SK-N-MC (cell line): ENCODE results near the gene ARAP3.
A peak's percentile ranks its signal among the peaks of the same experiment; 100 is the strongest.

Source experiments
- DNase-seq: peaks from one replicate; pipeline ENCODE4 v3.0.0-alpha.2; 2011; ENCODE audit warnings: low read depth, low spot score
- H3K27ac ChIP-seq: fragments of 200-600 bp; sonication (generic); 2 replicates; pipeline ENCODE4 v1.5.1; 2016; ENCODE audit warnings: mixed run types
- H3K36me3 ChIP-seq: fragments of 200-600 bp; sonication (generic); 2 replicates; pipeline ENCODE4 v1.6.1; 2017; ENCODE audit warnings: antibody characterized with exemption, low read length, mixed read lengths; ENCODE audit not compliant: insufficient read depth
- H3K4me3 ChIP-seq: fragments of 200-600 bp; sonication (generic); 2 replicates; pipeline ENCODE4 v1.5.1; 2016
- H3K9ac ChIP-seq: fragments of 200-600 bp; sonication (generic); 2 replicates; pipeline ENCODE4 v1.8.0; 2017; ENCODE audit warnings: mixed run types, mixed read lengths; ENCODE audit not compliant: insufficient read length
- H3K9me3 ChIP-seq: fragments of 200-600 bp; sonication (generic); 2 replicates; pipeline ENCODE4 v1.6.1; 2017; ENCODE audit warnings: low read depth, mild to moderate bottlenecking, antibody characterized with exemption, low read length, moderate library complexity, mixed read lengths
- EZH2 ChIP-seq: fragments of 200-600 bp; sonication (generic); IDR thresholded peaks from one replicate; pipeline ENCODE4 v1.6.1; 2017; ENCODE audit warnings: antibody characterized with exemption
- FOXP2 ChIP-seq: optimal IDR thresholded peaks from 2 replicates; pipeline ENCODE3; 2011; ENCODE audit warnings: mild to moderate bottlenecking, moderate library complexity; ENCODE audit not compliant: insufficient read depth; ENCODE audit errors: extremely low read length, control extremely low read depth
- POLR2AphosphoS5 ChIP-seq: IDR thresholded peaks from 2 replicates; pipeline ENCODE4 v1.6.1; 2012; ENCODE audit warnings: mild to moderate bottlenecking, low read depth, low read length, borderline replicate concordance

The ARAP3 gene

GRCh38 chr5:141706121-141706520 lies 24.1 kb upstream of the ARAP3 start:
- Histone ChIP-seq H3K36me3 (no peaks in the 10 kb centered on the region), H3K4me3 (no peak overlapping the region), H3K27ac (no peak overlapping the region), H3K9me3 (no peaks in the 10 kb centered on the region), H3K9ac (no peak overlapping the region)
- TF ChIP-seq EZH2, result no peak
- DNase-seq, result no peak

GRCh38 chr5:141705469-141705868 lies 23.4 kb upstream of the ARAP3 start:
- TF ChIP-seq POLR2AphosphoS5, result no peak
- TF ChIP-seq EZH2, result no peak
- TF ChIP-seq FOXP2, result no peak
- DNase-seq, result no peak

GRCh38 chr5:141704782-141705297 lies 22.8 kb upstream of the ARAP3 start:
- H3K36me3 ChIP-seq, result no peaks in the 10 kb centered on the region

More at GRCh38 chr5:141705469-141705868, 23.4 kb upstream of the ARAP3 start:
- no peak overlapping the region for H3K9ac ChIP-seq
- H3K4me3 ChIP-seq, result no peak overlapping the region
- H3K9me3 ChIP-seq, result no peaks in the 10 kb centered on the region
- no peak overlapping the region for H3K27ac ChIP-seq
- no peaks in the 10 kb centered on the region for H3K36me3 ChIP-seq

GRCh38 chr5:141703133-141703561 lies 21.1 kb upstream of the ARAP3 start:
- DNase-seq, result no peak
- Histone ChIP-seq H3K27ac (no peak overlapping the region), H3K9me3 (no peaks in the 10 kb centered on the region), H3K4me3 (peak overlapping the region; percentile 72), H3K9ac (no peak overlapping the region), H3K36me3 (no peaks in the 10 kb centered on the region)
- TF ChIP-seq FOXP2 (no peak), POLR2AphosphoS5 (no peak), EZH2 (no peak)

More at GRCh38 chr5:141704782-141705297, 22.8 kb upstream of the ARAP3 start:
- Histone ChIP-seq H3K9ac (no peak overlapping the region), H3K27ac (no peak overlapping the region), H3K9me3 (no peaks in the 10 kb centered on the region), H3K4me3 (no peak overlapping the region)
- no peak for TF ChIP-seq EZH2
- DNase-seq, result no peak

GRCh38 chr5:141701360-141702119 lies 19.5 kb upstream of the ARAP3 start:
- H3K9ac ChIP-seq, result no peak overlapping the region
- no peak overlapping the region for H3K4me3 ChIP-seq
- H3K36me3 ChIP-seq, result no peaks in the 10 kb centered on the region
- TF ChIP-seq POLR2AphosphoS5 (no peak), FOXP2 (no peak), EZH2 (no peak)
- H3K9me3 ChIP-seq, result no peaks in the 10 kb centered on the region
- no peak overlapping the region for H3K27ac ChIP-seq
- no peak for DNase-seq

GRCh38 chr5:141697586-141697985 lies 15.6 kb upstream of the ARAP3 start:
- no peak for DNase-seq
- TF ChIP-seq POLR2AphosphoS5 (no peak), FOXP2 (no peak), EZH2 (no peak)
- Histone ChIP-seq H3K36me3 (no peaks in the 10 kb centered on the region), H3K27ac (no peak overlapping the region), H3K9ac (no peak overlapping the region), H3K9me3 (no peaks in the 10 kb centered on the region), H3K4me3 (no peak overlapping the region)

GRCh38 chr5:141696431-141696830 lies 14.4 kb upstream of the ARAP3 start:
- Histone ChIP-seq H3K9ac (no peak overlapping the region), H3K4me3 (no peak overlapping the region), H3K27ac (no peak overlapping the region), H3K36me3 (no peaks in the 10 kb centered on the region), H3K9me3 (no peaks in the 10 kb centered on the region)
- no peak for DNase-seq
- TF ChIP-seq POLR2AphosphoS5 (no peak), EZH2 (no peak), FOXP2 (no peak)

- TF ChIP-seq EZH2, result no peak
- H3K4me3 ChIP-seq, result no peak overlapping the region
- H3K9me3 ChIP-seq, result no peaks in the 10 kb centered on the region
- no peak overlapping the region for H3K9ac ChIP-seq
- H3K36me3 ChIP-seq, result no peaks in the 10 kb centered on the region
- H3K27ac ChIP-seq, result no peak overlapping the region
- no peak for DNase-seq
These were observed 13.7 kb upstream of the ARAP3 start for GRCh38 chr5:141695627-141696215.

- Histone ChIP-seq H3K36me3 (no peaks in the 10 kb centered on the region), H3K27ac (no peak overlapping the region), H3K9me3 (no peaks in the 10 kb centered on the region), H3K9ac (no peak overlapping the region), H3K4me3 (no peak overlapping the region)
- DNase-seq, result no peak
- TF ChIP-seq FOXP2 (no peak), EZH2 (no peak)
These were observed 12.4 kb upstream of the ARAP3 start for GRCh38 chr5:141694479-141694878.
